Measurements from ENCODE around the gene ZBTB32.

ZBTB32 gene

GRCh38 chr19:35755131-35755549 is 50.8 kb downstream of the ZBTB32 start:
- DNase-seq: no peak

DNA sequence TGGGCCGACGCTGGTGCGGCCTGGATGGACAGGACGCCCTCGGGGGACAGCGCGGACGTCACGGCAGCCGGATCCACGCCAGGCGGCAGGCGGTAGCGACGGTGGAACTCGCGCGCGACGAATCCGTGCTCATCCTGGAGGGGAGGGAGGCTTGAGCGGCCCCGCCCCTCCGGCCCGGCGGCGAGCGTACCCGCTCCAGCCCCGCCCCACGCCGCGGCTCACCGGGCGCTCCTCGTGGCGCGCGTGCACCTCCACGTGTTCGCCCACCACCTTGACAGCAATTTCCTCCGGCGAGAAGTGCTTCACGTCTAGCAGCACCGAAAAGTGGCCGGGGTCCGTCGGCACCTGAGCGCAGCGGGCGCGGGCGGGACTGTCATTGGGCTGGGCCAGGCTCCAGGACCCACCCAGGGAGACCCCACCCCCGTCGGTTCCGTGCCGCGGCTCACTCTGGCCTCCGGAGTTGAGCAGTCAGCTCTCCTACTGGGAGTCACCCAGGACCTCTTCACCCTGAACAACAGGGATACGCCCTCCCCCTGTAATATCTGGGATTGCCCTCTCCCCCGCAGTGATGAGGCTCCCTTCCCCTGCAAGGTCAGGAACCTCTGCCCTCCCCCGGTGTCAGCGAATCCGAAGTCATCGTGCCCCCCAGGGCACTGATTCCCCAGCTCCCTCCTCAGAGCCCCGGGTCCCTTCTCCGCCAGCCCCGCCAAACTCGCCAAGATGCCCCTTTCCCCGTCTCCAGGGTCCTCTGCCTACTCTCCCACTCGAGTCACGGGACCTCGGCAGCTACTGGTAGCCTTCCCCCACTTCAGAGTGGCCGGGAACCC is 51.4 kb downstream of the ZBTB32 start:
- peak; percentile 68 for DNase-seq

DNA sequence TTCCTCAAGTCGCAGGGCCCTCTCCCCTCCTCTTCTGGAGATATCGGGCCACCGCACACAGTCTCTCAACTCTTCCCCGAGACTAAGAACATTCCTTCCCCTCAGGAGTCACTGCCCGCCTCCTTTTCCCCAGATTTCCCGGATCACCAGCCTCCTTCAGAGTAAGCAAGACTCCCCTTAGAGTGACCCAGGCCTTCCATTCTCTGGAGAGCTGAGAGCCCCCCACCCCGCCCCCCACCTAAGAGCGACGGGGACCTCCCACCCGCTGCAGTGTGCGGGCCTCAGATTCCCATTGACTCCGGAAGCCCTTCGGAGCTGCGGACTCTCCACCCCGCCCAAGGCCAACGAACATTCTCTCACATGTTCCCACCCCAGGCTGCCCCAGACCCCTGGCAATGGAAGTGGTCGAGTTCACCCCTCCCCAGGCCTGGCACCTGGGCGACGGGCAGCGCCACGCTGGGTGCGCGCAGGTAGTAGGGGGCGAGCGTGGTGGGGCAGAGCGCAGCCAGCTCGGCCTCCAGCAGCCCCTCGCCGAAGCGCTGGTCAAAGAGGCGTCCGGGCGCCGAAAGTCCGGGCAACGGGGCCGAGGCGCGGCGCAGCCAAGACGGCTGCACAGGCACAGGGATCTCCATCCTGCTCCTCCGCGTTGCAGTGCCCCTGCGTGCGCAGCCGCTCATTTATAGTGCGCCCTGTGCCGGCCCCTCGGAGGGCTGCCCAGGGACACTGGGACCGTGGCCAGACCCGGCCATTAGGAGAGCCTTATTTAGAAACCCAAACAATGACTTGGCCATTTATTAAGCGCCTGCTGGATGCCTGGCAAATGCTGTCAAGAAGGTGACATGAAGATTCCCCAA is 52.2 kb downstream of the ZBTB32 start, which contains the start of gene HSPB6:
Gene HSPB6 (minus strand): TSS at position 653 of the 854 bp plus-strand sequence. CDS start 21 bp downstream, at position 632.
- no peak for DNase-seq

- DNase-seq: peak; percentile 19
These were observed 52.9 kb downstream of the ZBTB32 start for GRCh38 chr19:35757231-35757748.

- peak; percentile 99 for DNase-seq
These were observed 53.6 kb downstream of the ZBTB32 start, which contains the start of gene PROSER3 for GRCh38 chr19:35757749-35758608. Gene PROSER3 (plus strand): TSS chr19:35758176. CDS start chr19:35758216, 40 bp downstream.

- DNase-seq: no peak
These were observed 55.3 kb downstream of the ZBTB32 start for GRCh38 chr19:35759697-35760096.

DNA sequence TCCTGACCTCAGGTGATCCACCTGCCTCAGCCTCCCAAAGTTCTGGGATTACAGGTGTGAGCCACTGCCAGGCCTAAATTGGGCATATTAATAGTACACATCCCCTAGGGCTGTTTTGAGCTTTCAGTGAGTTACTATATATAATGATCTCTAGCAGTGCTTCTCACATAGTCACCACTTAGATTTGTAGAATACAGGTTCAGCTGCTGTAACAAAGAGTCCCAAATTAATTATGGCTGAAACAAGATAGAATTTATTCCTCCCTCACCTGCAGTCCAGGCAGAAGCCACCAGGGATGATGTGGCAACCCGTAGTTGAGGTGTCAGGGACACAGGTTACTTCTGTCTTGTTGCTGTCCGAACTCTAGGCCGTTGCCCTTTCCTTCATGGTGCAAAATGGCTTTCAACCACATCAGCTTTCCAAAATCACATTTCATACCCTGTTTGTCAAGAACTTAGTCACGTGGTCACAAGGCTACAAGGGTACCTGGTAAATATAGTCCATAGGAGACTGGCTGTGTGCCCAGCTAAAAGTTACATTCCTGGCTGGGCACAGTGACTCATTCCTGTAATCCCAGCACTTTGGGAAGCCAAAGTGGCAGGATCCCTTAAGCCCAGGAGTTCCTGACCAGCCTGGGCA is 56.5 kb downstream of the ZBTB32 start:
- DNase-seq: no peak

- no peak for DNase-seq
These were observed 60.3 kb downstream of the ZBTB32 start for GRCh38 chr19:35764432-35765315.
